Adrenal gland (tissue), 5 donors: ENCODE results near the gene C13orf46.

Experiments used
- POLR2A ChIP-seq, 2 donors: fragments of 450-650 bp; IDR thresholded peaks; one replicate each; pipeline ENCODE4 v1.6.1; 2017; ENCODE audit warnings: antibody characterized with exemption in 2 of 2, mild to moderate bottlenecking in 2 of 2, moderate library complexity in 1 of 2
- TF ChIP-seq, protein P1 (sequence below), 6 experiments: fragments of 450-650 bp in 4 of 6; fragments of 200-600 bp in 2 of 6; sonication (generic) in 1 of 6; IDR thresholded peaks; 1 replicate in 5 of 6; 2 replicates in 1 of 6; pipeline versions ENCODE4 v1.5.1 to v1.8.0; 2016 to 2021; ENCODE audit warnings: antibody characterized with exemption in 6 of 6, mild to moderate bottlenecking in 2 of 6, moderate library complexity in 1 of 6
- donor health status: DM: no; HTN: no; CAD: no.

- TF ChIP-seq, protein P1, sequence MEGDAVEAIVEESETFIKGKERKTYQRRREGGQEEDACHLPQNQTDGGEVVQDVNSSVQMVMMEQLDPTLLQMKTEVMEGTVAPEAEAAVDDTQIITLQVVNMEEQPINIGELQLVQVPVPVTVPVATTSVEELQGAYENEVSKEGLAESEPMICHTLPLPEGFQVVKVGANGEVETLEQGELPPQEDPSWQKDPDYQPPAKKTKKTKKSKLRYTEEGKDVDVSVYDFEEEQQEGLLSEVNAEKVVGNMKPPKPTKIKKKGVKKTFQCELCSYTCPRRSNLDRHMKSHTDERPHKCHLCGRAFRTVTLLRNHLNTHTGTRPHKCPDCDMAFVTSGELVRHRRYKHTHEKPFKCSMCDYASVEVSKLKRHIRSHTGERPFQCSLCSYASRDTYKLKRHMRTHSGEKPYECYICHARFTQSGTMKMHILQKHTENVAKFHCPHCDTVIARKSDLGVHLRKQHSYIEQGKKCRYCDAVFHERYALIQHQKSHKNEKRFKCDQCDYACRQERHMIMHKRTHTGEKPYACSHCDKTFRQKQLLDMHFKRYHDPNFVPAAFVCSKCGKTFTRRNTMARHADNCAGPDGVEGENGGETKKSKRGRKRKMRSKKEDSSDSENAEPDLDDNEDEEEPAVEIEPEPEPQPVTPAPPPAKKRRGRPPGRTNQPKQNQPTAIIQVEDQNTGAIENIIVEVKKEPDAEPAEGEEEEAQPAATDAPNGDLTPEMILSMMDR (IDR thresholded peaks at IDR 0.05): no peak
- no peak for TF ChIP-seq POLR2A (IDR thresholded peaks at IDR 0.05)
These were observed 717 bp upstream of the C13orf46 start for GRCh38 chr13:113974304-113975281.
